Thyroid gland (tissue), 4 donors: Measurements from ENCODE around the gene NPIPB6. TPM values are rescaled to one million over a fixed set of nuclear protein-coding genes. Genes with fewer than 3 reads are reported as not detected.
"Not testable (repeated sequence)": the region's sequence is repeated elsewhere in the genome, so short reads cannot be mapped to it uniquely, and the experiment has no call there.

ENCODE experiments used
- DNase-seq, 2 donors: peaks; one replicate each; pipeline ENCODE4 v3.0.0-alpha.2; 2019
- H3K27ac ChIP-seq, 3 donors: fragments of 200-600 bp; sonication (generic); 1 replicate in 2 of 3; 2 replicates in 1 of 3; pipeline ENCODE4 v1.5.1; 2016 to 2019; ENCODE audit warnings: mild to moderate bottlenecking in 1 of 3, moderate library complexity in 1 of 3
- H3K27me3 ChIP-seq: fragments of 200-600 bp; sonication (generic); one replicate; pipeline ENCODE4 v1.5.1; 2019
- H3K36me3 ChIP-seq, 2 donors: fragments of 200-600 bp; sonication (generic); one replicate each; pipeline ENCODE4 v1.5.1; 2016 to 2019
- H3K4me1 ChIP-seq, 2 donors: fragments of 200-600 bp; sonication (generic); one replicate each; pipeline ENCODE4 v1.5.1; 2017 to 2019
- H3K4me3 ChIP-seq, 3 donors: fragments of 200-600 bp; sonication (generic); replicated peaks in 1 of 3; 1 replicate in 2 of 3; 2 replicates in 1 of 3; pipeline ENCODE4 v1.5.1; 2016; ENCODE audit warnings: mild to moderate bottlenecking in 1 of 3
- H3K9me3 ChIP-seq: fragments of 200-600 bp; sonication (generic); one replicate; pipeline ENCODE4 v1.5.1; 2017
- CTCF ChIP-seq, 6 experiments: fragments of 200-600 bp in 3 of 6; fragments of 450-650 bp in 3 of 6; sonication (generic) in 3 of 6; IDR thresholded peaks; one replicate each; pipeline ENCODE4 v1.5.1; 2016 to 2019; ENCODE audit warnings: antibody characterized with exemption in 6 of 6, mild to moderate bottlenecking in 2 of 6, inconsistent platforms in 1 of 6, moderate library complexity in 1 of 6
- WGBS, 2 donors: methylation state at CpG; one replicate each; pipeline ENCODE4 v1.1.5; 2017; 5-methylcytosine and 5-hydroxymethylcytosine counted together
- intact Hi-C: fragments of 100-400 bp; cut with DNase I; formaldehyde crosslinking; loops from one replicate; pipeline ENCODE4 v1.15.1; 2023
- total RNA-seq, 4 donors: library from RNA; depleted of rRNA; stranded (reverse); fragments of >200 nt; gene quantifications; one replicate each; pipeline ENCODE4 v1.2.3, GENCODE V29; 2016

NPIPB6 gene
- total RNA-seq, 4 donors from 2014 or later = 2.5 to 10.5 (median 6.3) TPM; not detected in 1

- H3K9me3 ChIP-seq, H3K27ac ChIP-seq, H3K4me3 ChIP-seq, intact Hi-C loops, H3K36me3 ChIP-seq, H3K27me3 ChIP-seq, H3K4me1 ChIP-seq: not testable (repeated sequence)
- 0 to 6% methylated on average over 4 of the region's 75 CpGs for WGBS, 2 donors
- DNase-seq = peak in 1 of 2 donors; percentile 9
- TF ChIP-seq CTCF (IDR thresholded peaks at IDR 0.05) = peak in 1 of 6 experiments; percentile 22
Observed at GRCh38 chr16:28364268-28365173, 1.2 kb upstream of the NPIPB6 start.

GRCh38 chr16:28362600-28362999 lies 708 bp downstream of the NPIPB6 start:
- DNase-seq, H3K27ac ChIP-seq, intact Hi-C loops, H3K36me3 ChIP-seq, H3K4me1 ChIP-seq, H3K27me3 ChIP-seq, H3K4me3 ChIP-seq, H3K9me3 ChIP-seq: not testable (repeated sequence)
- WGBS, 2 donors = 88 to 100% methylated on average over 1 of the region's 5 CpGs

- H3K9me3 ChIP-seq, H3K36me3 ChIP-seq, H3K4me3 ChIP-seq, H3K4me1 ChIP-seq, H3K27ac ChIP-seq, intact Hi-C loops, H3K27me3 ChIP-seq: not testable (repeated sequence)
- peak; percentile 87 to 90 for DNase-seq
- WGBS, 2 donors = 27 to 28% methylated on average over 4 to 6 of the region's 6 CpGs
Observed at GRCh38 chr16:28338230-28338629, 25.1 kb downstream of the NPIPB6 start.

- intact Hi-C loops, H3K4me1 ChIP-seq, H3K9me3 ChIP-seq, H3K27me3 ChIP-seq, H3K4me3 ChIP-seq, H3K36me3 ChIP-seq: not testable (repeated sequence)
- WGBS, 2 donors = 56 to 69% methylated on average over 4 to 5 of the region's 5 CpGs
- DNase-seq = peak; percentile 41 to 49
- H3K27ac ChIP-seq = peak overlapping the region; percentile 46 to 89 (median 70)
Observed at GRCh38 chr16:28336940-28337710, 26.2 kb downstream of the NPIPB6 start.

GRCh38 chr16:28335678-28336077 lies 27.6 kb downstream of the NPIPB6 start:
- H3K36me3 ChIP-seq, H3K4me1 ChIP-seq, H3K27me3 ChIP-seq, DNase-seq, H3K27ac ChIP-seq, H3K9me3 ChIP-seq, H3K4me3 ChIP-seq, intact Hi-C loops: not testable (repeated sequence)
- 90 to 92% methylated on average over 8 of the region's 8 CpGs for WGBS, 2 donors

- H3K27ac ChIP-seq, H3K36me3 ChIP-seq, H3K4me3 ChIP-seq, H3K9me3 ChIP-seq, intact Hi-C loops, H3K27me3 ChIP-seq, DNase-seq, H3K4me1 ChIP-seq: not testable (repeated sequence)
- WGBS, 2 donors = 81 to 93% methylated on average over 6 of the region's 6 CpGs
Observed at GRCh38 chr16:28332632-28333031, 30.7 kb downstream of the NPIPB6 start.

GRCh38 chr16:28330981-28331380 lies 32.3 kb downstream of the NPIPB6 start:
- H3K27me3 ChIP-seq, H3K36me3 ChIP-seq, intact Hi-C loops, DNase-seq, H3K9me3 ChIP-seq, H3K4me1 ChIP-seq, H3K27ac ChIP-seq, H3K4me3 ChIP-seq: not testable (repeated sequence)
- 75 to 88% methylated on average over 2 of the region's 2 CpGs for WGBS, 2 donors

GRCh38 chr16:28330232-28330631 lies 33.1 kb downstream of the NPIPB6 start:
- H3K27ac ChIP-seq, H3K4me1 ChIP-seq, H3K36me3 ChIP-seq, H3K27me3 ChIP-seq, H3K4me3 ChIP-seq, intact Hi-C loops, DNase-seq, H3K9me3 ChIP-seq: not testable (repeated sequence)
- 64 to 66% methylated on average over 9 of the region's 9 CpGs for WGBS, 2 donors
